GM12874 (cell line): ENCODE measurements around the gene SORCS3.

Experiments
- TF ChIP-seq, protein P1 (sequence below): IDR thresholded peaks from 2 replicates; pipeline ENCODE4 v1.5.1; 2011; ENCODE audit warnings: low read depth, mild to moderate bottlenecking, control low read depth, low read length, moderate library complexity; ENCODE audit not compliant: insufficient read depth

Gene SORCS3

DNA sequence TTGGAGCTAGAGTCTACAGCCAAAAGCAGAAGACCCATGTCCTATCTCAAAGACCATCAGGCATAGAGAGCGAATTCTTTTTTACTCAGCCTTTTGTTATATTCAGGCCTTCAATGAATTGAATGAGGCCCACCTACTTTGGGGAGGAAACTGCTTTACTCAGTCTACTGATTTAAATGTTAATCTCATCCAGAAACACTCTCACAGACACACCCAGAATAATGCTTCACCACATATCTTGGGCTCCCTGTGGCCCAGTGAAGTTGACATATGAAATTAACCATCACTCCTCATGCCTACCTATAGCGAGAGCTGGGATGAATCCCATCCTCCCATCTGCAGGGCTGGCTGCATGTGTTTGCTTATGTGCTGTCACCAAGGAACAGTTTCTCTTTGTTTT lies 26.0 kb upstream of the SORCS3 start:
- TF ChIP-seq, protein P1, sequence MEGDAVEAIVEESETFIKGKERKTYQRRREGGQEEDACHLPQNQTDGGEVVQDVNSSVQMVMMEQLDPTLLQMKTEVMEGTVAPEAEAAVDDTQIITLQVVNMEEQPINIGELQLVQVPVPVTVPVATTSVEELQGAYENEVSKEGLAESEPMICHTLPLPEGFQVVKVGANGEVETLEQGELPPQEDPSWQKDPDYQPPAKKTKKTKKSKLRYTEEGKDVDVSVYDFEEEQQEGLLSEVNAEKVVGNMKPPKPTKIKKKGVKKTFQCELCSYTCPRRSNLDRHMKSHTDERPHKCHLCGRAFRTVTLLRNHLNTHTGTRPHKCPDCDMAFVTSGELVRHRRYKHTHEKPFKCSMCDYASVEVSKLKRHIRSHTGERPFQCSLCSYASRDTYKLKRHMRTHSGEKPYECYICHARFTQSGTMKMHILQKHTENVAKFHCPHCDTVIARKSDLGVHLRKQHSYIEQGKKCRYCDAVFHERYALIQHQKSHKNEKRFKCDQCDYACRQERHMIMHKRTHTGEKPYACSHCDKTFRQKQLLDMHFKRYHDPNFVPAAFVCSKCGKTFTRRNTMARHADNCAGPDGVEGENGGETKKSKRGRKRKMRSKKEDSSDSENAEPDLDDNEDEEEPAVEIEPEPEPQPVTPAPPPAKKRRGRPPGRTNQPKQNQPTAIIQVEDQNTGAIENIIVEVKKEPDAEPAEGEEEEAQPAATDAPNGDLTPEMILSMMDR, result no peak

GRCh38 chr10:104617831-104618230 lies 23.3 kb upstream of the SORCS3 start:
- TF ChIP-seq, protein P1, result no peak

DNA sequence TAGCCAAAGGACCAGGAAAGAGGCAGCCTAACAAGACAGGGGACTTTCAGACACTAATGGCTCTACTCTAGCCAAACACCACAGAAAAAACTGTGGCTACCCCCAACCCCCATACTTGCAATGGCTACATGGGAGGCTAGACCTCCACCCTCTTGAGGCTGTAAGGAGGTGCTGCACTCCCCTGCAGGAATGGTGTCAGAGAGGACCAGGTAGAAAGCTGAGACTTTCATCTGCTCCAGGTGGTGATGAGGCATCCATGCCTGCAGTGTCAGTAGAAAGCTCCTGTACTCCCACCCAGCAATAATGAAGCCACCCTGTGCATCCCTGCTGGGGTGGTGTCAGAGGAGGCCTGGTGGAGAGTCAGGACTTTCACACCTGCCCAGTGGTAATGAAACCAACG lies 18.9 kb upstream of the SORCS3 start:
- TF ChIP-seq, protein P1, result no peak

GRCh38 chr10:104622598-104623209 lies 18.4 kb upstream of the SORCS3 start:
- TF ChIP-seq, protein P1, result peak; percentile 45; the same call in 1 of the 2 replicates

GRCh38 chr10:104630731-104631130 lies 10.4 kb upstream of the SORCS3 start:
- TF ChIP-seq, protein P1, result no peak

- TF ChIP-seq, protein P1, result no peak
These were observed 9.1 kb upstream of the SORCS3 start for GRCh38 chr10:104631946-104632345.

DNA sequence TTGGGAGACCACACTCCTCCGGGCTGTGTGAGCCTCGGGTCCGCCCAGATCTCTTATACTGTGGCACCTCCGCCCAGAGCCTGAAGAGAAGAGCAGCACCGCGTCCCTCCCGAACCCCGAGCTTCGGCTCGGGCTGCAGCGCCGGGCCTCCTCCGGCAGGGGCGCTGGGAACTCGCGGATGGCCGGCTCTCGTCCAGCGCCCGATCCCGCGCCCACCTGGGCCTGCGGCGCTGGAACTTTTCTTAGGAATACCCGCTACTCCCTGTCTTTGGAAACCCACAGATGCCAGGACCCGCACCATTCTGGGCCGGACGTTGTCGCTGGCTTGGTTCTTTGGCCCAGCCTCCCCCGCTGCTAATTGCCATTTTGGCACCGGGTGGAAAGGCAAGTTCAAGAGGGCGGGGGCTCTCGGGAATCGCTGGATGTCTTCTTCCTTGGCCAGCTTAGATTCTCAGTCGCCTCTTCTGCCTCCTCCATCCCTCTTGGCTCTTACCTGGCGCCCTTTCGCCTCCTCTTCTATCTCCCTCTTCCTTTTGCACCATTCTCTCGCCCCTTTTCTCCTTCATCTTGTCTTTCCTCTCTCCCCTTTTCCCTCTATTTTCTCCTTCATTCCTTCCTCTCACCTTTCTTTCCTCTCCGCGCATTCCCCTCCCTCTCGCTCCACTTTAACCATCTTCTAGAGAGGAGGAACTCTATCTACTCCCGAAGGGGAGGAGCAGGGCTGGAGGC lies 2.1 kb upstream of the SORCS3 start:
- TF ChIP-seq, protein P1, result peak; percentile 55
